Measurements from ENCODE around the gene KCND2.

- no peak for TF ChIP-seq POLR2A (IDR thresholded peaks at IDR 0.05; ENCODE audit: extremely low read depth, insufficient read length)
- no peak for TF ChIP-seq CTCF (IDR thresholded peaks at IDR 0.05; ENCODE audit: low read depth, low read length)
Measured at GRCh38 chr7:120293027-120293426, 20.1 kb downstream of the KCND2 start.

Data from NB4 (cell line).